C4-2B (cell line): ENCODE data around the gene FBXO45.

Experiments
- ZFX ChIP-seq: fragments of 450-650 bp; IDR thresholded peaks from 2 replicates; pipeline ENCODE4 v1.6.1; 2017
- TF ChIP-seq, protein P1 (sequence below): fragments of 450-650 bp; conservative IDR thresholded peaks from 2 replicates; pipeline ENCODE4 v1.5.1; 2017; ENCODE audit warnings: mild to moderate bottlenecking

DNA sequence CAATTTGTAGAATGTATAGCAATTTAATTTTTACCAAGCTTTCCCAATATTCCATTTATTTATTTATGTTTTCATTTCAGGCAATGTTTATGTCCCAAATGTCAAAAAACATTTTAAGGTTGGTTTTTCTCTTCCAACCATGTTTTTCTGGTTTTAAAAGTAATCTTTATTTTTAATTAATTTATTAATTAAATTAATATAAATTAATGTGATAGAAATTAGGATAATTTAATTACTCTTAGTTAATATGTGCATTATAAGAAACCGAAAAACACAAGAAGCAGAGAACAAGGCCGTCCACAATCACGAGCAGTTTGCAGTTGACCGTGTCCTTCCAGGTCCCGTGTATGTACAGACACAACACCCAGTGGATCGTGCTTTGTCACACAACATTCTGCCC lies 34.2 kb downstream of the FBXO45 start:
- TF ChIP-seq, protein P1, sequence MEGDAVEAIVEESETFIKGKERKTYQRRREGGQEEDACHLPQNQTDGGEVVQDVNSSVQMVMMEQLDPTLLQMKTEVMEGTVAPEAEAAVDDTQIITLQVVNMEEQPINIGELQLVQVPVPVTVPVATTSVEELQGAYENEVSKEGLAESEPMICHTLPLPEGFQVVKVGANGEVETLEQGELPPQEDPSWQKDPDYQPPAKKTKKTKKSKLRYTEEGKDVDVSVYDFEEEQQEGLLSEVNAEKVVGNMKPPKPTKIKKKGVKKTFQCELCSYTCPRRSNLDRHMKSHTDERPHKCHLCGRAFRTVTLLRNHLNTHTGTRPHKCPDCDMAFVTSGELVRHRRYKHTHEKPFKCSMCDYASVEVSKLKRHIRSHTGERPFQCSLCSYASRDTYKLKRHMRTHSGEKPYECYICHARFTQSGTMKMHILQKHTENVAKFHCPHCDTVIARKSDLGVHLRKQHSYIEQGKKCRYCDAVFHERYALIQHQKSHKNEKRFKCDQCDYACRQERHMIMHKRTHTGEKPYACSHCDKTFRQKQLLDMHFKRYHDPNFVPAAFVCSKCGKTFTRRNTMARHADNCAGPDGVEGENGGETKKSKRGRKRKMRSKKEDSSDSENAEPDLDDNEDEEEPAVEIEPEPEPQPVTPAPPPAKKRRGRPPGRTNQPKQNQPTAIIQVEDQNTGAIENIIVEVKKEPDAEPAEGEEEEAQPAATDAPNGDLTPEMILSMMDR = no peak
- TF ChIP-seq ZFX = no peak
